Stimulated activated CD8-positive, alpha-beta memory T cell treated with anti-CD3 and anti-CD28 coated beads, Interleukin-7, amount 100 ng/mL, for 1 hour (primary cell): Measurements from ENCODE around the gene TMEM120A.
"Not testable (repeated sequence)": the region's sequence is repeated elsewhere in the genome, so short reads cannot be mapped to it uniquely, and the experiment has no call there.

Source experiments
- DNase-seq, 2 donors: peaks; one replicate each; pipeline ENCODE4 v3.0.0-alpha.2; 2020; ENCODE audit warnings: low read depth in 2 of 2

Gene TMEM120A

DNA sequence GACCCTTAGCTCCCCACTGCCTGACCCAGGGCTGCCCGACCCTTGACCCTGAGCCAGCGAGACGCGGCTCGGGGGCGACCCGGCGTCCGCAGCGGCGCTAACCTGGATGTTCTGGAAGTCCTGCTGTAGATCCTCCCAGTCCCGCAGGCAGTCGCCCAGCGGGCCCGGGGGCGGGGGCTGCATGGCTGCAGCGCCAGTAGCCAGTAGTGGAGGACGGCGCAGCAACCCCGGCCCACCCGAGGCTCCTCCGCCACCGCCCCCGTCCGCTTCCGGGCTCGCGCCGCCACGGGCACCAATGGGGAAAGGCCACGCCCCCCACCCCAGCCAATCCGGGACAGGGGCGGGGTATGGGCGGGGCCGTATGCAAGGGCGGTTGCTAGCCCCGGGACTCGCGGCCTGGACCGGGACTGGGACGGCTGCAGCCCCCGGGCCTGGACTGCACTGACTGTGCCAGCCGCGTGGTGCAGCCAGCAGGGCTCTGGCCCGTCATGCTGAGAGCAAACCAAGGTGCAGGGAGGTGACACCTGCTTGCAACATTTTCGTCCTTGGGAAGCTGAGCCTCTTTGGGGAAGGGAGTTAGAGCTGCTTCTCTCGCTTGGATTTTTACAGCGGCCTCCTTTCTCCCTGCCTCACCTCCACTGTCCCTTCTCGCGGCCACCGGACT is at the start of gene TMEM120A:
TSS of gene TMEM120A (minus strand) at position 208 of the 664 bp plus-strand sequence. CDS start at position 183, 25 bp downstream.
- peak; percentile 85 to 92 for DNase-seq

DNA sequence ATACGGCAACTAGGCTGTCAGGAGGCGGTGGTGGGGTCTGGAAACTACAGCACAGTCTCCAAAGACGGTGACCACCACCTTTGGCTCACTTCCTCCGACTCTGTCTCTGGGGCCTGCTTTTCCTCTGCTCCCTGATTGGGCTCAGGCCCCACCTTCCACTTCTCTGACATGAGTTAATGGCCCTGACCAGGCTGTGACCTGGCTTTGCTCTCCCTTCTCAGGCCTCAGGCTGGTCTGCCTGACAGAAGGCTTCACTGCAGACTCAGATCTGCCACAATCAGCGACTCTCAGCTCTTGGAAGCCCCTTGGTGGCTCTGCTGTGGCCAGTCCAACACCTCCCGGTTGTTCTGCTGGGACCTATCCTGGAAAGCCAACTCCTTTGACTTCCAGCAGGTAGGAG is 45.7 kb upstream of the TMEM120A start:
- no peak for DNase-seq

DNA sequence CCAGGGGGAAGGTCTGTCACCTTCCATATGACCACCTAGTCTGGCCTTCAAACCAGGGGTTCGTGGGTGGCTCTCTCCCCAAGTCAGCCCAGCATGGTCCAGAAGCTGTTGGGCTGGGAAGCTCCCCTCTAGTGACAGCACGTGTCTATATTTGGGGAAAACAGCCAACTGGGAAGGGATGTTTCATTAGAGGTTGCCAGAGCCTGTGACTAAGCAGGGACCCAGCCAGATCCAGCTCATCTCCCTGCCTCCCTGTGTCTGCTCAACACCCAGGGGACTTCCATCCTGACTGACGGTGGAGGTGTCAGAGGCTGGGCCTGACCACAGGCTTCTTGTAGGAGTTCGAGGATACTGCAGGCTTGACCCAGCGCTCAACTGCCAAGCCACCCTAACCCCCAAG is 42.9 kb upstream of the TMEM120A start:
- no peak for DNase-seq

DNA sequence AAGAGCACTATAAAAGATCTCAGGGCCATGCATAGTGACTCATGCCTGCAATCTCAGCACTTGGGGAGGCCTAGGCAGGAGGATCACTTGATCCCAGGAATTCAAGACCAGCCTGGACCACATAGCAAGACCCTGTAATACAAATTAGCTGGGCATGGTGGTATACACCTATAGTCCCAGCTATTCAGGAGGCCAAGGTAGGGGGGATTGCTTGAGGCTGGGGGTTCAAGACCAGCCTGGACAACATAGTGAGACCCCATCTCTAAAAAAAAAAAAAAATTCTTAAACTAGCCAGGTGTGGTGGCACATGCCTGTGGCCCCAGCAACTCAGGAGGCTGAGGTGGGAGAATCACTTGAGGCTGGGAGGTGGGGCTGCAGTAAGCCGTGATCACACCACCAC is 37.6 kb upstream of the TMEM120A start:
- DNase-seq, result no peak

DNA sequence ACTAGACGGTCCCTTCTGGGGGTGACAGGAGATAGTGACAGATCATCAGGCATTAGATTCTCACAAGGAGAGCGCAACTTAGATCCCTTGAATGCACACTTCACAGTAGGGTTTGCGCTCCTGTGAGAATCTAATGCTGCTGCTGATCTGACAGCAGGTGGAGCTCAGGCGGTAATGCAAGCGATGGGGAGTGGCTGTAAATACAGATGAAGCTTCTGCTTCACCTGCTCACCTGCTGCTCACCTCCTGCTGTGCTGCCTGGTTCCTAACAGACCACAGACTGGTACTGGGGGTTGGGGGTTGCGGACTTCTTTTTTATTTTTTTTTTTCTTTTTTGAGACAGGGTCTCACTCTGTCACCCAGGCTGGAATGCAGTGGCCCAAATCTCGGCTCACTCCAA is 35.3 kb upstream of the TMEM120A start:
- DNase-seq, result not testable (repeated sequence)

DNA sequence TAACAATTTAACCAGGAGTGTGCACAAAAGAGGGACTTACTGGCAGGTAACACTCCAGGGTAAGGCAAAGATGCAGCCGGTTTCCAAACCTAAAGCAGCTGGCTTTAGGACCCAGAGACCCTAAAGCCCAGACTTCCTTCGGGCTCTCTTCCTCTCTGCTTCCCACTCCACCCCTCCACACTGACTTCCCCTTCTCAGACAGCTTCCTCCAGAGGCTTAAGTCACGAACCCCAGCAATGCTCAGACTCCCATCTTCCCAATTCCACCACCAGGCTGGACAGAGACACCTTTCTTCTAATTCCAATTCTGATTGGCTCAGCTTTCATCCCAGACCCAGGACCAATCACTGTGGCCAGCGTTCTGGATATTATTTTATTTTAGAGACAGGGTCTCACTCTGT is 28.6 kb upstream of the TMEM120A start:
- no peak for DNase-seq

DNA sequence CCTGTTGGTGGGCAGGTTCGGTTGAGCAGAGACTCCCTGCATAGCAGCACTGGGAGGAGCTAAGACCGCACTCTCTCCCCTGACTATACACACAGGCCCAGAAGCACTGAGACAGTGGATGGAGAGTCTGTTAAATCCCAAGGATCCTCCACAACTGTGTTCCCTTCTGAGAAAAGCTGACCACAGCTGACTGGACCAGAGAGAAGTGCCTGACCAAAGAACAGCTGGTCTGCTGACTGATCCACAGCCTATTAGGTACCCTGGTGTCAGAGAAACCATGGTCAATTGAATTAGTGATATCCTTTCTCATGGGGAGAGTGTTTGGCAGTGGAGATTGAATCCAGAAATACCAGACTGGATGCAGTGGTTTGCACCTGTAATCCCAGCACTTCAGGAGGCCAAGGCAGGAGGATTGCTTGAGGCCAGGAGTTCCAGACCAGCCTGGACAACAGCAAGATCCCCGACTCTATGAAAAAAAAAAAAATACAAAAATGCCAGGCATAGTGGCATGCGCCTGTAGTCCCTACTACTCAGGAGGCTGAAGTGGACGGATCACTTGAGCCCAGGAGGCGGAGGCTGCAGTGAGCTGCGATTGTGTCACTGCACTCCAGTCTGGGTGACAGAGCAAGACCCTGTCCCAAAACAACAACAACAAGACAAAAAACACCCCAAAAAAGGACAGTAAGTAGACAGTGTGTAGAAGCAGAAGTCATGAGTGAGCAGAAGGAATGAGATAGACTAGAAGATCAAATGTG is 27.8 kb upstream of the TMEM120A start:
- no peak for DNase-seq

DNA sequence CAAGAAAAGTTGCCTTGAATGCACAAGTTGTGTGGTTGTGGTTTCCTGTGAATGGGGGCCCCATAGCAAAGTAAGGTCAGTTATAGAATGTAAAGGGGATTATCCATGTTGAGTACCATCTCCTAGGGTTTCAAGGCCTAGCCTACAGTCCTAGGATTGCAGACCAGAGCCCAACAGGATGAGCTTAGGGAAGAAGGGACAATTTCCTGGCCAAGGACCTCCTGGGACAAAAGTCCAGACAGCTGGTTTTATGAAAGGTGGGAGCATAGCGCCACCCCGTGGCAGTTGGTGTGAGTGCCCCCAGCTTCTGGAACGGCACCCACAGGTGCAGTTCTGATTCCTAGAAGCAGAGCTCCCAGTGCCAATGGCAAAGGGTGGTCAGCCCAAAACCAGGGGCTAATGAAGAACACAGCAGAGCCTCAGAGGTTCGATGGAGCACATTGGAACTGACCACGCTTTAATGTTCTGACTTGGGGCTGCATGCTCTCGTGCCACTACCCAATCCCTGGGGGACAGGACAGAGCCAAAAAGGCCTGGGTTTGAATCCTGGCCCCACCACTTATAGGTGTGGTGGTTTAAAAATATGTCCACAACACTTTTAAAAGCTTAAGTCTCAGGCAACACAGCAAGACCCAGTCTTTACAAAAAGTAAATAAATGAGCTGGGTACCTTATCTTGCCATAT is 25.8 kb upstream of the TMEM120A start:
- peak; percentile 28 to 51 for DNase-seq

DNA sequence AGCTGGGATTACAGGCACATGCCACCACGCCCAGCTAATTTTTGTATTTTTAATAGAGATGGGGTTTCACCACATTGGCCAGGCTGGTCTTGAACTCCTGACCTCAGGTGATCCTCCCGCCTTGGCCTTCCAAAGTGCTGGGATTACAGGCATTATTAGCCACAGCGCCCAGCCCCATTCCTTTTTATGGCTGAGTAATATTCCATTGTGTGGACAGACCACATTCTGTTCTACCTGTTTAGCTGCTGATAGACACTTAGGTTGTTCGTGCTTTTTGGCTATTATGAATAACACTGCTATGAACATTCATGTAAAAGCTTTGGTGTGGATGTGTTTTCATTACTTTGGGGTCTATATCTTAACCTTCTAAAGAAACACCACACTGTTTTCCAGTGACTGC is 24.1 kb upstream of the TMEM120A start:
- not testable (repeated sequence) for DNase-seq

DNA sequence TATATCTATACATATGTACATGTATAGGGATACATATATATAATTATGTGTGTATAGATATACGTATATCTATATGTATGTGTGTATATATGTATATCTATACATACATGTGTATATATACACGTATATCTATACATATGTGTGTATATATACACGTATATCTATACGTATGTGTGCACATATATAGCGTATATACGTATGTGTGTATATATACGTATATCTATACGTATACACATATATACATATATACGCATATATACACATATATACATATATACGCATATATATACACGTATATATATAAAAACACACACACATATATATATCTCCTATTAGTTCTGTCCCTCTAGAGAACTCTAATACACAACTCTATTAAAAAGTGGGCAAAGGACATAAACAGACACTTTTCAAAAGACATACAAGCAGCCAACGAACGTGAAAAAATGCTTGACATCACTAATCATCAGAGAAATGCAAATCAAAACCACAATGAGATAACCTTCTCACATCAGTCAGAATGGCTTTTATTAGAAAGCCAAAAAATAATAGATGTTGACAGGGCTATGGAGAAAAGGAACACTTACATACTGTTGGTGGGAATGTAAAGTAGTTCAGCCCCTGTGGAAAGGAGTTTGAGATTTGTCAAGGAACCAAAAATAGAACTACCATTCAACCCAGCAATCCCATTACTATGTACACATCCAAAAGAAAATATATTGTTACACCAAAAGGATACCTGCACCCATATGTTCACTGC is 22.0 kb upstream of the TMEM120A start:
- DNase-seq, result no peak

DNA sequence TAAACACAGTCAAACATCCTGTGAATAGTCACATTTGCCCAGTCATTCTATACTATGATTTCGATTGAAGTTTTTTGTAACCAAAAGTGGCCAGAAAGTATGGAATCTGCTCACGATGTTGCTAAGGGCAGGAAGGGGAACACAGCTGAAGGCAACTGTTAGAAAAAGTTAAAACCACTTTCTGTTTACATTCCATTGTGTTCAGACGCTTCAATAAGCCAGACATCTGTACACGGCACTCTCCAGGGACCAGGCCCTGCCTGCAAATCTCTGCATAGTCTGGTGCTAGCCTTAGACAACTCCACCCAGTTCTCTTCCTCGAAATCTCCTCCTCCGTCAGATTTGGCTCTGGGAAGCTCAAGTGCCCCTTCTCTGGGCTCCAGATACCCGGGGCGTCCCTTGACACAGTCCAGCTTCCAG is 17.1 kb upstream of the TMEM120A start:
- no peak for DNase-seq

DNA sequence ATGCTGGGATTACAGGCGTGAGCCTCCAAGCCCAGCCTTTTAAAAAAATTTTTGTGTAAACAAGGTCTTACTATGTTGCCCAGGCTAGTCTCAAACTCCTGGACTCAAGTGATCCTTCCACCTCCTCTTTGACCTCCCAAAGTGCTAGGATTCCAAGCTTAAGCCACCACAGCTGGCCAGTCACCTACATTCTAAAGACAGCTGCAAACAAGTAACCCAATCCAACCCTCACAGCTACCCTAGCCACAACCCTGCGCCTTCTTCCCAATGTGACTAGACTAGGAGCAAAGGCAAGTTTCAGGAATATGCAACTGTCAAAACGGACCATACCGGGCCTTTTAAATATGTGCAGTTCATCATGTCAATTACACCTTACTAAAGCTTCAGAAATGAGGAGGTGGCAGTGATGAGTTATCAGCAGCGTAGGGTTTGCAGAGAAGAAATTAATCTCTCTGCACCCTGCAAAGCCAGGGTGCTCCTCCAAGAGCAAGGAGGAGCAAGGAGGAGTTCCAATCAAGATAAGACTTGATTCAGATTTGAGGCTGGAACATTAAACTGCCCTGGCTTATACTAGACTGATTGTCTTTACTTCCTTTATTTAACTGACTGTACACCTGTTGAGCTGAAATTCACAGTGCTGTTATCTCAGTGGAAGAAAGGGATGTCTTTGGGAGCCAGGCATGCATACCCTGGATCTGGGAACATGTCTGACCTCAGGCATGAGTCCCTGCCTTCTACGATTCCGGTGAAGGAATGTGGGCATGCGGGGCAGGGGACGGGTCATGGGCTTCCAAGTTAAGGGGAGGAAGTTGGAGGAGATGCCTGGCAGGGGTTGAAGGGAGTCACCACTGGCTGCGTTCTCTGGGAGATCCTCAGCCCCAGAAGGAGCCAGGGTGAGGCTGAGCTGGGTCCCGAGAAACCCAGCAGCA is 15.5 kb upstream of the TMEM120A start:
- DNase-seq, result no peak

DNA sequence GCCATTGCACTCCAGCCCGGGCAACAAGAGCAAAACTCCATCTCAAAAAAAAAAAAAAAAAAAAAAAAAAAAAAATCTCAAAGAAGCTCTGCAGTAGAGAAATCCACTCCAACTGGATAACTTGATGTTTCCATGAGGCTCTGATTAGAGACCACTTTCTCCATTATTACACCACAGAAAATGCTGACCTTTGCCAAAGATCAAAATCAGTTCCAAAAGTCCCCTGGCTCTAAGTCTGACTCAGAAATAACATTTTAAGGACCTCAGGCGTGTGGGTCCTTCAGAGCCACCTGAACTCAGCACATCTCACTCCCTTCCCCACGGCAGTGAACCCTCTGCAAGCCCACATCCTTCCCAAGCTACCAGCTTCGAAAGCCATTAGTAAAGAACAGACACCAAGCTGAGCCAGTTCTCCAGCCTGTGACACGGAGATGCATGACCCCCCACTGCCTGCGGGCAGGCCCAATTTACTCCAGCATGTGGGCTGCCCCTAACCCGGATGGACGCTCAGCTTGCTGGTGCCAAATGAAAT is 13.8 kb upstream of the TMEM120A start:
- DNase-seq, result no peak

DNA sequence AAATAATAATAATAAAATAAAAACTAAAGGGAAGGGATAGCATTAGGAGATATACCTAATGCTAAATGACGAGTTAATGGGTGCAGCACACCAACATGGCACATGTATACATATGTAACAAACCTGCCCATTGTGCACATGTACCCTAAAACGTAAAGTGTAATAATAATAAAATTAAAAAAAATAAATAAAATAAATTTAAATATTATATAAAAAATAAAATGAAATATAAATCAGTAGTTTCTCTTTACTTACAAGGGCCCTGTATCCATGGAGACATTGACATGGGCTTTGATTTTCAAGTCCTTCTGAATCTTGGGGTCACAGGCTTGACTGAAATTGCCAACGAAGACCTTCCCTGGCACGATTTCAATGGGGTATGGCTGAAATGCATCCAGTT is 10.6 kb upstream of the TMEM120A start:
- not testable (repeated sequence) for DNase-seq

DNA sequence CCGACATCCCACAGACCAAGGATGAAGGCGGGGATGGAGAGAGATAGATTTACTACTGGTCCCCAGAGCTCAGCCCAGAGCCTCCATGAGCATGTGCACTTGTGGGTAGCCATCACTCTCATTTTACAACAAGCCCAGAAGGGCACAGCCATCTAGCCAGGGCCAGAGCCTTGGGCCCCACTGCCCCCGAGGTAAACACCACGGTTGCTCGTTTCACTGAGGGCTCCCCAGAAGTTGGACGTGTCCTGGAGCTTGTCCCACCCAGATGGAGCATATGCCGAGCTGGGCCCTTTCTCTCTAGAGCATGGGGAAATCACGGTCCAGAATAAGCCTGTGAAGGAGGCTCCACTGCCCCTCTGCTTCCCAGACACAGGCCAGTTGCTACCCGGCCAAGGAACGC is 9.0 kb upstream of the TMEM120A start:
- DNase-seq, result no peak

DNA sequence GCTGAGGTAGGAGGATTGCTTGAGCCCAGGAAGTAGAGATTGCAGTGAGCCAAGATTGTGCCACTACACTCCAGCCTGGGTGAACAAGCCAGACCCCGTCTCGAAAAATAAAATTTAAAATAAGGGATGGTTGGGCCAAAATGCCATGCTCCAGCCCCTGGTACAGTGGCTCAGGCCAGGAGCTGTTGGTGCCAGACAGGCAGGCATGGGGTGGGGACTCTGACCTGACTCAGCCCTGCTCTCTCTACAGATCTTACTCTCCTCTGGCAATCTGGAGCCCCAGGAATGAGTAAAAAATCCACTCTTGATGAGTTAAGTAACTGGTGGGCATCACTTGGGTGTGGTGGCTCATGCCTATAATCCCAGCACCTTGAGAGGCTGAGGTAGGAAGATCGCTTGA is 8.4 kb upstream of the TMEM120A start:
- no peak for DNase-seq

DNA sequence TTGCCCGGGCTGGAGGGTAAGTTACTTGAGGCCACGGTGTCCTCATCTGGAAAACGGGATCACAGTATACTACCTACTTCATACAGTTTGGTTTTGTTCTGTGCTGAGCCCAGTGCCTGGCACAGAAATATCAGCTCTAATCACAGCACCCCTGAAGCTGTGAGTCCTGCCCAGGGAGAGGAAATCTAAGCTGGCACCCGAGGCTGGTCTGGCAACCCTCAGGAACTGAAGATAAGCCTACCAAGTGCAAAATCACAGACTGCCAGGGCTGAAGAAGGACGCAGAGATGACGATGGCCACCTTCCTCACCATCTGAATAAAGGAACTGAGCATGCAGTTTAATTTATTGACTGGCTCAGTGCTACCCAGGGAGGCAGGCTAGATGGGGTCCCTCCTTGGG is 7.7 kb upstream of the TMEM120A start:
- no peak for DNase-seq

DNA sequence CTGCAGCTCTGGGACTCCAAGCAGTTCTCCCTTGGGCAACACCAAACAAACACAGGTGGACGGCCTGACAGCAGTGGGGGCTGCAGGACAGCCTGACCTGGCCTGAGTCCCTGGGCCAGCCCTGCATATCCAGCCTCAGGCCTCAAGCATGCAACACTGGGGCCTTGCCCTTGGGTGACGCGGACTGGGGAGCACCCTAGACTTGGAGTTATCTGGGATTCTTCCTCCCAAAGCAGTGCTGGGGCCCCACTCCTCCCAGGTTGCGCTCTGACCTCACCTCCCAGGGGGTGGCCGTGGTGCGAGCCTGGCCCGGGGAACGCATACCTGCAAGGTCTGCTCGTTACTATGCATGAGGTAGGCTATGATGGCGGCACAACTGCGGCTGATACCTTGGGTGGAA is 6.2 kb upstream of the TMEM120A start:
- no peak for DNase-seq

DNA sequence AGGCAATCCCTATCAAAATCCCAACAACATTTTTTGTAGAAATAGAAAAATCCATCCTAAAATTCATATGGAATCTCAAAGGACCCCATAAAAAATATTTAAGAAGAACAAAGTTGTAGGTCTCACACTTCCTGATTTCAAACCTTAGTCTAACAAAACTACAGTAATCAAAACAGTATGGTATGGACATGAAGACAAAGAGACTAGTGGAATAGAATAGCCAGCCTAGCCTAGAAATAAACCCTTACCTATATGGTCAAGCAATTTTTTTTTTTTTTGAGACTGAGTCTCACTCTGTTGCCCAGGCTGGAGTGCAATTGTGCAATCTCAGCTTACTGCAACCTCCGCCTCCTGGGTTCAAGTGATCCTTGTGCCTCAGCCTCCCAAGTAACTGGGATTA is 3.6 kb upstream of the TMEM120A start:
- no peak for DNase-seq

DNA sequence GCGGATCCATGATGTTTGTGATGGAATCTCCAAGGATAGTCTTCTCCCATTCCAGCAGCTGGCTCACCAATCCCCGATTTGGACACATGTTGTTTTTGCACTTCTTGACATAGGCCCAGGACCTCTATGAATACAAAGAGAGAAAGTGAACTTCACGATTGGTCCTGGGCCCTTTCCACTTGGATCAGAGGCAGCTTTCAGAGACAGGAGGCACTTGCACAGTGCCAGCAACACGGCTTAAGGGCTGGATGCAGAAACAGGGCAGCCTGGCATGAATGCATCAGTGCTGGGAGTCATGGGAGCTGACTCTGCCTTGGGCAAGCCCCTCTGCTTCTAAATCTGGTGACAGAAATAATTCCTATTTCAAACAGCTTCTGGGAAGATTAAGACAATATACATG is 2.1 kb upstream of the TMEM120A start:
- DNase-seq, result no peak

DNA sequence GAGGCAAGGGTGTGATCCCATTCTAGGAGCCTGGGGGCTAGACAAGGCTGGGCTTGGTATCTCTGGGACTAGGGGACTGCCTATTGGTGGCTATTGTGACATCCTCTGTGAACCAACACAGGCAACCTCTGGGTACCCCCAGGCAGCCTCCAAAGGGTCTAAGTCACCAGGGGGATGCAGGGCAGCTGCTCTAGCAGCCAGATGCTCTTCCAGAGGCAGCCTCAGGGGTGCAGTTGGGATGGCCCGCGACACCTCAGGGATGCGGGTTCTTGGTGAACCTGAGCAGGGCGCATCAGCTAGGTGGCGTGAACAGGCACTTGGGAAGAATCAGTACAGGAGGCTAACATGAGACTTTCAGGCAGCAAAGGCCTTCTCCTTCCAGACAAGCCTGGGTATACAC is 1.6 kb upstream of the TMEM120A start:
- no peak for DNase-seq
